Epithelial cell of proximal tubule (primary cell): ENCODE data around the gene HDAC5. TPM values are rescaled to one million over a fixed set of nuclear protein-coding genes. Genes with fewer than 3 reads are reported as not detected.
"Not testable (repeated sequence)": the region's sequence is repeated elsewhere in the genome, so short reads cannot be mapped to it uniquely, and the experiment has no call there.

Source experiments
- DNase-seq: peaks from one replicate; pipeline ENCODE4 v3.0.0-alpha.2; 2011; ENCODE audit warnings: low read depth
- H3K4me3 ChIP-seq: 2 replicates; pipeline ENCODE4 v1.5.1; 2011; ENCODE audit warnings: low read depth, mild to moderate bottlenecking, low read length
- total RNA-seq: library from RNA; depleted of rRNA; stranded (reverse); fragments of >200 nt; gene quantifications from 2 replicates; pipeline ENCODE4 v1.2.3, GENCODE V29; 2015
- TF ChIP-seq, protein P1 (sequence below): conservative IDR thresholded peaks from 2 replicates; pipeline ENCODE4 v1.5.1; 2012; ENCODE audit warnings: low read depth, mild to moderate bottlenecking, low read length

HDAC5 gene
- total RNA-seq, 1 donor from 2014 or later, result 13.5 TPM

DNA sequence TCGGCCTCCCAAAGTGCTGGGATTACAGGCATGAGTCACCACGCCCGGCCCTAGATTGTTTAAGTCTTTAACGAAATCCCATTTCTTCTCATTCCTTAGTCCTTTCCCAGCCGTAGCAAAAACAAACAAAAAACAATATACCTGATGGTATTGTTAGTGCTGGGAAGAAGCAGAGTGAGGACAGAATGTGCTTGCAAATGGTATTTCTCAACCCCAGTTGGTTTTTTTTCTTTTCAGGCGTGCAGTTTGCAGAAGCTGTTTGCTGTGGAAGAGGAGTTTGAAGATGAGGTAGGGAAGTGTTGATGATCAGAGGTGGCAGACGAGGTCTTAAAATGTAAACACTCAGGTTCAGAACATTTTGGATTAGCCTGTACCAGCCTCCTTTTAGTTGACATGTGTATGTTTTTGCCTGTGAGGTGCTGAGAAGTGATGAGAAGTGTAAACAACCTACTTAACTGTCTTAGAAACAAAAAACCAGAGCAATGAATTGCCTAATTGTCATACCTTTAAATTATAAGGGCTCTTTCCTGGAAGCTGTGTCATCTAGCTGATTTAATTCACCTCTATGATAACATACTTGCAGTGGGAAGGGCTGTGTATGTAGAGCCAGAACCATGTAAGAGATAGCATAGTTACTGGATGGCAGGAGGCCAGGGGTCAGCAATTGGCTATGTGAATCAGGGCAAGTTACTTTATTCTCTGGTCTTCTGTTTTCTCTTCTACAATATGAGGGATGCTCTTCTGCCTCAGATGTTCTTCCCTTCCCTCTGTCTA is 21.7 kb upstream of the HDAC5 start:
- H3K4me3 ChIP-seq, result no peak overlapping the region
- DNase-seq, result no peak
- TF ChIP-seq, protein P1, sequence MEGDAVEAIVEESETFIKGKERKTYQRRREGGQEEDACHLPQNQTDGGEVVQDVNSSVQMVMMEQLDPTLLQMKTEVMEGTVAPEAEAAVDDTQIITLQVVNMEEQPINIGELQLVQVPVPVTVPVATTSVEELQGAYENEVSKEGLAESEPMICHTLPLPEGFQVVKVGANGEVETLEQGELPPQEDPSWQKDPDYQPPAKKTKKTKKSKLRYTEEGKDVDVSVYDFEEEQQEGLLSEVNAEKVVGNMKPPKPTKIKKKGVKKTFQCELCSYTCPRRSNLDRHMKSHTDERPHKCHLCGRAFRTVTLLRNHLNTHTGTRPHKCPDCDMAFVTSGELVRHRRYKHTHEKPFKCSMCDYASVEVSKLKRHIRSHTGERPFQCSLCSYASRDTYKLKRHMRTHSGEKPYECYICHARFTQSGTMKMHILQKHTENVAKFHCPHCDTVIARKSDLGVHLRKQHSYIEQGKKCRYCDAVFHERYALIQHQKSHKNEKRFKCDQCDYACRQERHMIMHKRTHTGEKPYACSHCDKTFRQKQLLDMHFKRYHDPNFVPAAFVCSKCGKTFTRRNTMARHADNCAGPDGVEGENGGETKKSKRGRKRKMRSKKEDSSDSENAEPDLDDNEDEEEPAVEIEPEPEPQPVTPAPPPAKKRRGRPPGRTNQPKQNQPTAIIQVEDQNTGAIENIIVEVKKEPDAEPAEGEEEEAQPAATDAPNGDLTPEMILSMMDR, result no peak

DNA sequence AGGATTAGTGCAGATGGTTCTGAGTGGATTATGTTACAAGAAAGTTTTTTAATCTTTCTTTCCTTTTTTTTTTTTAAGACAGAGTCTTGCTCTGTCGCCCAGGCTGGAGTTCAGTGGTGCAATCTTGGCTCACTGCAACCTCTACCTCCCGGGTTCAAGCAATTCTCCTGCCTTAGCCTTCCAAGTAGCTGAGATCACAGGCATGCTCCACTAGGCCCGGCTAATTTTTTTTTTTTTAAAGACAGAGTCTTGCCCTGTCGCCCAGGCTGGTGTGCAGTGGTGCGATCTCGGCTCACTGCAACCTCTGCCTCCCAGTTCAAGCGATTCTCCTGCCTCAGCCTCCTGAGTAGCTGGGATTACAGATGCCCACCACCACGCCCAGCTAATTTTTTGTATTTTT is 20.5 kb upstream of the HDAC5 start:
- peak; percentile 27 for DNase-seq

DNA sequence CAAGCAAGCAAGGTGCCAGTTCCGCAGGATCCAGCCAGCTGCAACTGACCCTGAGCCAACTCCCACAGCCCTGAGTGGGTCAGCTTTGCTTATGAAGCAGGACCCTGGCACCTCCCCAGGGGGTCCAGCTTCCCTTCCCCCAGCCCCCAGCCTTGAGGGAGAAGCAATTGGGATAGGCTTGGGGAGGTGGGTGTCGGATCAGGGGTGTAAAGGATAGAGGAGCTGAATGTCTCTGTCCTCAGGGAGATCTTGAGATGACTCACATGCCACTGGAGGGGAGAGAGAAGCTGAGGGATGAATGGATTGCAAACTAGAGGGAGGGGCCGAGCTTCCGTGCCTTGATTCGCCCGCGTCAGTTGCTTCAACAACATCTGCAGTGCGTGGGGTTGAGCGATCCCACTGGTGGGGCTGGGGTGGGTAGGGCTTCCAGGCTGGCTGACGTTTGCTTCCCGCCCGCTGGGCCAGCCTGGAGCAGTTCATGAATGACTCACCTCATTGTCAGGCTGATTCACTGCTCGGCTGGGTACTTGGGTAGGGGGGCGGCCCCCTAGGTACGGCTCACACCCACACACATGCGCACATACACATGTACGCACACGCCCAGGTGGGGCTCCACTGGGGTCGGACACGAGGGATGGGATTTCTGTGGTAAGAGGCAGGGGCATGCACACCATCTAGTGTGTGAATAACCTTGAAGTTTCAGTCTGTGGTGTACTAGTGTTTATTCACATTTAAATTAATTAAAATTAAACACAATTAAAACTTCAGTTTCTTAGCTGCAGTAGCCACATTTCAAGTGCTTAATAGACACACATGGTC is 14.7 kb upstream of the HDAC5 start:
- TF ChIP-seq, protein P1, result no peak
- peak; percentile 90 for DNase-seq
- peak overlapping the region; percentile 38 for H3K4me3 ChIP-seq

More for the DNA sequence above, 20.5 kb upstream of the HDAC5 start:
- H3K4me3 ChIP-seq, result not testable (repeated sequence)

DNA sequence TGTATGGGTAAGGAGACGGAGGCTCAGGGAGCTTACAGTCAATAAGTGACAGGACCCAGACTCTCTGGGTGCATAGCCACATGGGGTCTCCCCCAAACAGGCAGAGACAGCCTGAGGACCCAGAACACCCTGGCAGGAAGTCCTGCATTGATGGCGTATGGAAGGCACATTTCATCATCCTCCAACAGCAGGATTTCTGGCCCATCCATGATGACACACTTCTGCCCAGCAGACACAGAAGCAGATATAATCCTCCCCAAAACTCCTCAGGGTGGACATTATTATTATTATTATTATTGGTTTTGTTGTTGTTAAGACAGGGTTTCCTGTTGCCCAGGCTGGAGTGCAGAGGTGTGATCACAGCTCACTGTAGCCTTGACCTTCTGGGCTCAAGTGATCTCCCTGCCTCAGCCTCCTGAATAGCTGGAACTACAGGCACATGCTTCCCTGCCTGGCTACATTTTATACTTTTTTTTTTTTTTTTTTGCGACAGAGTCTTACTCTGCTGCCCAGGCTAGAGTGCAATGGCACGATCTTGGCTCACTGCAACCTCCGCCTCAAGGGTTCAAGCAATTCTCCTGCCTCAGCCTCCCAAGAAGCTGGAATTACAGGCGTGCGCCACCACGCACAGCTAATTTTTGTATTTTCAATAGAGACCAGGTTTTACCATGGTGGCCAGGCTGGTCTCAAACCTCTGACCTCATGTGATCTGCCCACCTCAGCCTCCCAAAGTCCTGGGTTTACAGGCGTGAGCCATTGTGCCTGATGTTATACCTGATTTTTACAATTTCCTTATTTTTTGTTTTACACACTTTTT is 11.5 kb upstream of the HDAC5 start:
- TF ChIP-seq, protein P1, result no peak
- no peak for DNase-seq
- no peak overlapping the region for H3K4me3 ChIP-seq

DNA sequence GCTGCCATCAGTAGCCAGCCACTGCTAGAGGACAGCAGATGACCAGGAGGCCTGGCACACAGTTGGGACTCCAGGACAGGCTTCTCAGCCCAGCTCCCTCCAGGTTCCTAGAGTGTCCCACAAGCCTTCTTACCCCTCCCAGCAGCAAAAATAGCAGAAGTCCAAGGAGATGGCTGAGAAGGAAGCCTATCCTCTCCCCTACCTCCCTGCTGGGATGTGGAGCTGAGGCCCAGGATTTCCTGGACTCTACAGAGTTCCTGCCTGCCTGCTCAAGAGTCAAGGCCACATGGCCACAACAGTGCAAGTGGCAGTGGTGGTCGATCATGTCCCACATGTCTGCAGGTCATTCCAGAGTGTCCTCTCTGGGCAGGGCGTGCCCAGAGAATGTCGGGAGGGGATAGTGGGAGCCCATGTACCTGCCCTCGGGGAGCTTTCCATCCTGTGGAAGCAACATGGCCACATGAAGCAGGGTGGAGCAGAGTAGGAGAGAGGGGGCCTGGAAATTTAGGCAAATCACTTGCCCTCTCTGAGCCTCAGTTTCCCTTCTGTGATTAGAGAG is 10.6 kb upstream of the HDAC5 start:
- TF ChIP-seq, protein P1, result no peak
- no peak overlapping the region for H3K4me3 ChIP-seq
- no peak for DNase-seq

DNA sequence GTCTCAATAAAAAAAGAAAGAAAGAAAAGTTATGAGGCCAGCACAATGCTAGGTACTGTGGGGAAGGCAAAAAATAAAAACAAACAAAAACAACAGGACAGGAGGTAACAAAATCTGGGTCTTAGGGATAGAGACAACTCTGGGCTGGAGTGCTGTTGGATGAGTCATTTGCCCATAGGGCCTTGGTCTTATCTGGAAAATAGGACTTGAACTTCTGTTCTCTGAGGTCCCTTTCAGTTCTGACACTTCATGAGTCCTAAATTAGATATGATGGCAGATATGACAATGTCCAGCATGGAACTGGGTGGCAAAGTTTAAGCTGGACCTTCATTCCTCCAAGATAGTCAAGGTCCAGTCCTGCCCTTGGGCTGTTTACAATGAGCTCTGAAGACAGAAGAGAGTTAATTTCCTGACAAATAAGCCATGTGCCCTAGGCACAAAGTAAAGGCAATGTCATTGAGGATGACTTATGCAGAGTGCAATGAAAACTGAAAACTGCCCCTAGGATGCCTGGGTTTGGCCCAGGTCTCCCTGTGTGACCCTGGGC is 8.9 kb upstream of the HDAC5 start:
- no peak overlapping the region for H3K4me3 ChIP-seq
- DNase-seq, result no peak
- TF ChIP-seq, protein P1, result no peak

DNA sequence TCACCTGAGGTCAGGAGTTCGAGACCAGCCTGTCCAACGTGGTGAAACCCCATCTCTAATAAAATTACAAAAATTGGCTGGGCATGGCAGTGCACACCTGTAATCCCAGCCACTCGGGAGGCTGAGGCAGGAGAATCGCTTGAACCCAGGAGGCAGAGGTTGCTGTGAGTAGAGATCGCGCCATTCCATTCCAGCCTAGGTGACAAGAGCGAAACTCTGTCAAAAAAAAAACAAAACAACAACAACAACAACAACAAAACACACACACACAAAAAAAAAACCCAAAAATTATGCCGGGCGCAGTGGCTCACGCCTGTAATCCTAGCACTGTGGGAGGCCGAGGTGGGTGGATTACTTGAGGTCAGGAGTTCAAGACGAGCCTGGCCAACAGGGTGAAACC is 7.9 kb upstream of the HDAC5 start:
- not testable (repeated sequence) for DNase-seq

More for the DNA sequence above, 7.9 kb upstream of the HDAC5 start:
- H3K4me3 ChIP-seq, result not testable (repeated sequence)
